CD4-positive, CD25-positive, alpha-beta regulatory T cell (primary cell): Measurements from ENCODE around the gene NRTN. TPM values are rescaled to one million over a fixed set of nuclear protein-coding genes. Genes with fewer than 3 reads are reported as not detected.
"Not testable (repeated sequence)": the region's sequence is repeated elsewhere in the genome, so short reads cannot be mapped to it uniquely, and the experiment has no call there.

Experiments used
- ATAC-seq, 2 donors: fragments of 150-1000 bp; cut with Tn5 transposase; one replicate each; pipeline ENCODE4 v1.10.0; 2021; ENCODE audit warnings: low read depth in 2 of 2, moderate number of reproducible peaks in 2 of 2, moderate library complexity in 1 of 2
- DNase-seq, 3 donors: peaks; one replicate each; pipeline versions ENCODE4 v3.0.0 to v3.0.0-alpha.2; 2012 to 2022; ENCODE audit warnings: mixed read lengths in 1 of 3
- H3K27ac ChIP-seq: one replicate; pipeline ENCODE4 v1.7.0; 2013; ENCODE audit warnings: mild to moderate bottlenecking, low read length; ENCODE audit not compliant: insufficient read depth, poor library complexity, severe bottlenecking
- H3K27me3 ChIP-seq: one replicate; pipeline ENCODE4 v1.7.0; 2013; ENCODE audit warnings: low read length; ENCODE audit not compliant: control insufficient read depth, insufficient read depth
- H3K36me3 ChIP-seq: one replicate; pipeline ENCODE4 v1.7.0; 2013; ENCODE audit warnings: mild to moderate bottlenecking, low read length, moderate library complexity; ENCODE audit not compliant: control insufficient read depth, insufficient read depth
- H3K4me1 ChIP-seq: 2 replicates; pipeline ENCODE4 v1.7.0; 2013; ENCODE audit warnings: mild to moderate bottlenecking, low read length; ENCODE audit not compliant: insufficient read depth, control insufficient read depth, poor library complexity, severe bottlenecking
- H3K4me3 ChIP-seq: one replicate; pipeline ENCODE4 v1.7.0; 2013; ENCODE audit warnings: low read depth, mild to moderate bottlenecking, low read length, moderate library complexity
- H3K9me3 ChIP-seq, 2 experiments: 1 replicate in 1 of 2; 2 replicates in 1 of 2; pipeline ENCODE4 v1.7.0; 2013; ENCODE audit warnings: low read length in 2 of 2, mild to moderate bottlenecking in 1 of 2, moderate library complexity in 1 of 2; ENCODE audit not compliant: control insufficient read depth in 2 of 2
- H3K27ac Mint-ChIP-seq, 3 donors: one replicate each; pipeline ENCODE4 v1.8.0; 2020 to 2022; ENCODE audit warnings: mild to moderate bottlenecking in 3 of 3, mixed read lengths in 3 of 3, moderate library complexity in 2 of 3
- H3K27me3 Mint-ChIP-seq: one replicate; pipeline ENCODE4 v1.8.0; 2022; ENCODE audit warnings: mild to moderate bottlenecking, mixed read lengths
- H3K36me3 Mint-ChIP-seq: one replicate; pipeline ENCODE4 v1.8.0; 2020; ENCODE audit warnings: mixed read lengths
- H3K4me1 Mint-ChIP-seq, 4 donors: one replicate each; pipeline ENCODE4 v1.8.0; 2020 to 2022; ENCODE audit warnings: mixed read lengths in 4 of 4, mild to moderate bottlenecking in 1 of 4
- H3K4me3 Mint-ChIP-seq, 4 donors: one replicate each; pipeline ENCODE4 v1.8.0; 2020 to 2022; ENCODE audit warnings: mild to moderate bottlenecking in 4 of 4, mixed read lengths in 4 of 4, moderate library complexity in 3 of 4
- H3K9me3 Mint-ChIP-seq, 7 donors: one replicate each; pipeline ENCODE4 v1.8.0; 2020 to 2022; ENCODE audit warnings: mixed read lengths in 7 of 7, mild to moderate bottlenecking in 3 of 7, moderate library complexity in 2 of 7
- polyA plus RNA-seq, 4 donors: library from polyadenylated mRNA; unstranded; fragments of 300-500 nt; fragmentation: Illumina TruSeq; gene quantifications; one replicate each; pipeline ENCODE4 v1.2.3, GENCODE V29; 2021
- total RNA-seq: library from RNA; stranded (reverse); gene quantifications from one replicate; pipeline ENCODE4 v1.2.3, GENCODE V29; 2022

Gene NRTN
- total and polyA plus RNA-seq, 5 donors from 2014 or later: 0.21 to 0.68 TPM; not detected in 3

- H3K36me3 ChIP-seq, H3K36me3 Mint-ChIP-seq, ATAC-seq, H3K27me3 Mint-ChIP-seq, H3K4me1 Mint-ChIP-seq, DNase-seq, H3K27me3 ChIP-seq, H3K9me3 Mint-ChIP-seq, H3K4me3 Mint-ChIP-seq, H3K9me3 ChIP-seq, H3K27ac ChIP-seq, H3K4me3 ChIP-seq, H3K4me1 ChIP-seq, H3K27ac Mint-ChIP-seq: not testable (repeated sequence)
Observed at GRCh38 chr19:5847846-5848245, 43.0 kb downstream of the NRTN start.

GRCh38 chr19:5848621-5849020 is 43.8 kb downstream of the NRTN start:
- DNase-seq, H3K9me3 Mint-ChIP-seq, H3K27me3 Mint-ChIP-seq, H3K4me1 Mint-ChIP-seq, ATAC-seq, H3K36me3 ChIP-seq, H3K36me3 Mint-ChIP-seq, H3K27ac Mint-ChIP-seq, H3K4me1 ChIP-seq, H3K4me3 Mint-ChIP-seq, H3K9me3 ChIP-seq, H3K27me3 ChIP-seq, H3K27ac ChIP-seq, H3K4me3 ChIP-seq: not testable (repeated sequence)

GRCh38 chr19:5850189-5850588 is 45.3 kb downstream of the NRTN start:
- H3K27ac ChIP-seq: no peak overlapping the region

GRCh38 chr19:5850743-5851293 is 46.0 kb downstream of the NRTN start:
- no peaks in the 10 kb centered on the region for H3K4me1 ChIP-seq
- Mint-ChIP-seq H3K4me3 (no peak overlapping the region), H3K36me3 (no peaks in the 10 kb centered on the region), H3K4me1 (no peaks in the 10 kb centered on the region), H3K27me3 (peaks cover 5% of the 10 kb centered on the region), H3K27ac (no peak overlapping the region), H3K9me3 (no peaks in the 10 kb centered on the region)
- ATAC-seq: no peak
- no peak overlapping the region for H3K4me3 ChIP-seq
- H3K36me3 ChIP-seq: no peaks in the 10 kb centered on the region
- no peak for DNase-seq
- H3K27ac ChIP-seq: no peak overlapping the region
- no peaks in the 10 kb centered on the region for H3K27me3 ChIP-seq
- no peaks in the 10 kb centered on the region for H3K9me3 ChIP-seq

More at GRCh38 chr19:5850189-5850588, 45.3 kb downstream of the NRTN start:
- ATAC-seq (no peak), DNase-seq (no peak)
- Mint-ChIP-seq H3K4me1 (no peaks in the 10 kb centered on the region), H3K9me3 (no peaks in the 10 kb centered on the region), H3K4me3 (no peak overlapping the region), H3K27me3 (peaks cover 5% of the 10 kb centered on the region), H3K36me3 (no peaks in the 10 kb centered on the region), H3K27ac (no peak overlapping the region)
- H3K4me3 ChIP-seq: no peak overlapping the region
- no peaks in the 10 kb centered on the region for H3K4me1 ChIP-seq
- no peaks in the 10 kb centered on the region for H3K27me3 ChIP-seq
- H3K9me3 ChIP-seq: no peaks in the 10 kb centered on the region
- H3K36me3 ChIP-seq: no peaks in the 10 kb centered on the region

GRCh38 chr19:5851302-5851701 is 46.4 kb downstream of the NRTN start, which contains the start of gene FUT3:
TSS of gene FUT3 (minus strand) at chr19:5851449.
- no peaks in the 10 kb centered on the region for H3K27me3 ChIP-seq
- no peaks in the 10 kb centered on the region for H3K9me3 Mint-ChIP-seq
- ATAC-seq (no peak), DNase-seq (no peak)
- H3K4me1 Mint-ChIP-seq: no peaks in the 10 kb centered on the region
- H3K36me3 Mint-ChIP-seq: no peaks in the 10 kb centered on the region
- no peaks in the 10 kb centered on the region for H3K4me1 ChIP-seq
- no peaks in the 10 kb centered on the region for H3K36me3 ChIP-seq
- H3K4me3 ChIP-seq: no peak within 1 kb of the TSS
- H3K4me3 Mint-ChIP-seq: no peak within 1 kb of the TSS
- no peak within 1 kb of the TSS for H3K27ac ChIP-seq
- H3K9me3 ChIP-seq: no peaks in the 10 kb centered on the region
- no peak within 1 kb of the TSS for H3K27ac Mint-ChIP-seq
- peaks cover 5% of the 10 kb centered on the region for H3K27me3 Mint-ChIP-seq

- not testable (repeated sequence) for H3K9me3 ChIP-seq, DNase-seq, H3K4me3 Mint-ChIP-seq, H3K27ac Mint-ChIP-seq, H3K4me1 Mint-ChIP-seq, H3K27me3 ChIP-seq, H3K36me3 ChIP-seq, ATAC-seq, H3K4me3 ChIP-seq, H3K27me3 Mint-ChIP-seq, H3K4me1 ChIP-seq, H3K36me3 Mint-ChIP-seq, H3K27ac ChIP-seq, H3K9me3 Mint-ChIP-seq
Observed at GRCh38 chr19:5854121-5854520, 49.3 kb downstream of the NRTN start.

- not testable (repeated sequence) for H3K4me3 ChIP-seq, H3K4me1 ChIP-seq, DNase-seq, H3K27ac Mint-ChIP-seq, H3K27me3 Mint-ChIP-seq, H3K27ac ChIP-seq, H3K9me3 Mint-ChIP-seq, H3K36me3 ChIP-seq, H3K4me1 Mint-ChIP-seq, H3K27me3 ChIP-seq, H3K9me3 ChIP-seq, H3K36me3 Mint-ChIP-seq, ATAC-seq, H3K4me3 Mint-ChIP-seq
Observed at GRCh38 chr19:5855151-5855550, 50.3 kb downstream of the NRTN start.

- Histone ChIP-seq H3K9me3 (no peaks in the 10 kb centered on the region), H3K4me1 (no peaks in the 10 kb centered on the region), H3K36me3 (no peaks in the 10 kb centered on the region), H3K27ac (no peak overlapping the region), H3K27me3 (no peaks in the 10 kb centered on the region), H3K4me3 (no peak overlapping the region)
- no peak for ATAC-seq
- peaks cover 6% of the 10 kb centered on the region for H3K27me3 Mint-ChIP-seq
- H3K9me3 Mint-ChIP-seq: no peaks in the 10 kb centered on the region
- H3K36me3 Mint-ChIP-seq: no peaks in the 10 kb centered on the region
- no peak for DNase-seq
- H3K4me3 Mint-ChIP-seq: no peak overlapping the region
- H3K27ac Mint-ChIP-seq: no peak overlapping the region
- H3K4me1 Mint-ChIP-seq: peaks cover 0 to 2% (median 0%) of the 10 kb centered on the region in 4 donors
Observed at GRCh38 chr19:5857203-5858081, 52.6 kb downstream of the NRTN start.
